Adrenal gland (tissue), 12 donors: ENCODE measurements around the gene ATF7. TPM values are rescaled to one million over a fixed set of nuclear protein-coding genes. Genes with fewer than 3 reads are reported as not detected.
"Not testable (repeated sequence)": the region's sequence is repeated elsewhere in the genome, so short reads cannot be mapped to it uniquely, and the experiment has no call there.

Experiments used
- DNase-seq, 7 donors: peaks; one replicate each; pipeline ENCODE4 v3.0.0-alpha.2; 2019 to 2020
- H3K27ac ChIP-seq, 5 donors: fragments of 200-600 bp; sonication (generic) in 4 of 5; 1 replicate in 3 of 5; 2 replicates in 2 of 5; pipeline versions ENCODE4 v1.5.1 to v1.8.0; 2016 to 2020; ENCODE audit warnings: mild to moderate bottlenecking in 1 of 5
- H3K27me3 ChIP-seq: fragments of 200-600 bp; 2 replicates; pipeline ENCODE4 v1.8.0; 2021
- H3K36me3 ChIP-seq, 2 donors: fragments of 200-600 bp; replicated peaks in 1 of 2; 1 replicate in 1 of 2; 2 replicates in 1 of 2; pipeline versions ENCODE4 v1.5.1 to v1.8.0; 2018 to 2022
- H3K4me1 ChIP-seq, 2 donors: fragments of 200-600 bp; replicated peaks in 1 of 2; 1 replicate in 1 of 2; 2 replicates in 1 of 2; pipeline versions ENCODE4 v1.5.1 to v1.8.0; 2018 to 2021
- H3K4me3 ChIP-seq, 4 donors: fragments of 200-600 bp; sonication (generic) in 3 of 4; one replicate each; pipeline ENCODE4 v1.5.1; 2016 to 2018
- H3K9me3 ChIP-seq, 3 donors: fragments of 200-600 bp; sonication (generic) in 1 of 3; replicated peaks in 1 of 3; 1 replicate in 2 of 3; 2 replicates in 1 of 3; pipeline versions ENCODE4 v1.5.1 to v1.8.0; 2016 to 2021
- CTCF ChIP-seq, 6 experiments: fragments of 450-650 bp in 4 of 6; fragments of 200-600 bp in 2 of 6; sonication (generic) in 1 of 6; IDR thresholded peaks; 1 replicate in 5 of 6; 2 replicates in 1 of 6; pipeline versions ENCODE4 v1.5.1 to v1.8.0; 2016 to 2021; ENCODE audit warnings: antibody characterized with exemption in 6 of 6, mild to moderate bottlenecking in 2 of 6, moderate library complexity in 1 of 6
- POLR2A ChIP-seq, 2 donors: fragments of 450-650 bp; IDR thresholded peaks; one replicate each; pipeline ENCODE4 v1.6.1; 2017; ENCODE audit warnings: antibody characterized with exemption in 2 of 2, mild to moderate bottlenecking in 2 of 2, moderate library complexity in 1 of 2
- WGBS, 4 donors: extraction: QIAGEN DNeasy Blood & Tissue Kit in 2 of 4; methylation state at CpG; one replicate each; pipeline versions ENCODE4 v1.1.5 to v1.1.7; 2013 to 2017; 5-methylcytosine and 5-hydroxymethylcytosine counted together
- intact Hi-C, 2 donors: fragments of 100-400 bp; cut with DNase I; formaldehyde crosslinking; loops; one replicate each; pipeline versions ENCODE4 v1.14.1 to v1.15.0; 2022 to 2023
- polyA plus RNA-seq, 3 donors: library from polyadenylated mRNA; stranded (reverse); fragments of 200-250 nt in 2 of 3; fragments of 350-450 nt in 1 of 3; fragmentation: Illumina TruSeq in 1 of 3; extraction: RNeasy Lipid Tissue Mini Kit (QIAGEN cat#74804) in 1 of 3; gene quantifications; one replicate each; pipeline ENCODE4 v1.2.3, GENCODE V29; 2013 to 2014
- total RNA-seq, 9 donors: library from RNA; depleted of rRNA in 4 of 9; stranded (reverse); fragments of >200 nt in 4 of 9; fragments of 120-200 nt in 1 of 9; fragmentation: NEBNext Ultra II Directional in 1 of 9; extraction: Animal tissue kit (Norgen Biotek cat#: 25700) in 1 of 9; gene quantifications; one replicate each; pipeline versions ENCODE4 v1.1.0 to v1.2.4, GENCODE V29; 2013 to 2023
- donor health status: healthy with polysubstance abuse.
- donor health status: Bipolar disorder and iron deficiency.
- donor health status: DM: yes; HTN: yes; CAD: no.
- donor health status: DM: no; HTN: no; CAD: no.
- donor health status: DM: no; HTN: no; CAD: no.
- donor health status: DM: yes; HTN: yes; CAD: no.

The ATF7 gene
- total and polyA plus RNA-seq, 12 donors = 12.1 to 41.7 (median 27.5) TPM

GRCh38 chr12:53644133-53644532 lies 18.0 kb upstream of the ATF7 start:
- Histone ChIP-seq H3K9me3 (no peaks in the 10 kb centered on the region), H3K4me3 (no peak overlapping the region), H3K4me1 (no peaks in the 10 kb centered on the region), H3K36me3 (no peaks in the 10 kb centered on the region), H3K27ac (no peak overlapping the region), H3K27me3 (no peaks in the 10 kb centered on the region)
- TF ChIP-seq CTCF (IDR thresholded peaks at IDR 0.05) (no peak), POLR2A (IDR thresholded peaks at IDR 0.05) (no peak)
- intact Hi-C loops = no loop called here
- no peak for DNase-seq
- WGBS, 4 donors = 92 to 96% (median 93%) methylated on average over 2 to 3 of the region's 3 CpGs

GRCh38 chr12:53643232-53643979 lies 17.2 kb upstream of the ATF7 start:
- TF ChIP-seq POLR2A (IDR thresholded peaks at IDR 0.05) = no peak
- TF ChIP-seq CTCF (IDR thresholded peaks at IDR 0.05) = no peak
- Histone ChIP-seq H3K27ac (no peak overlapping the region), H3K36me3 (no peaks in the 10 kb centered on the region), H3K27me3 (no peaks in the 10 kb centered on the region), H3K4me1 (no peaks in the 10 kb centered on the region), H3K9me3 (no peaks in the 10 kb centered on the region), H3K4me3 (no peak overlapping the region)
- 59 to 75% (median 73%) methylated on average over 5 of the region's 5 CpGs for WGBS, 4 donors
- intact Hi-C loops = no loop called here
- DNase-seq = no peak

GRCh38 chr12:53638057-53638456 lies 11.9 kb upstream of the ATF7 start:
- H3K27ac ChIP-seq = no peak overlapping the region
- DNase-seq = no peak
- H3K4me1 ChIP-seq = no peaks in the 10 kb centered on the region
- intact Hi-C loops = no loop called here
- no peak overlapping the region for H3K4me3 ChIP-seq
- no peaks in the 10 kb centered on the region for H3K36me3 ChIP-seq
- TF ChIP-seq POLR2A (IDR thresholded peaks at IDR 0.05) = no peak
- TF ChIP-seq CTCF (IDR thresholded peaks at IDR 0.05) = no peak
- no peaks in the 10 kb centered on the region for H3K27me3 ChIP-seq
- H3K9me3 ChIP-seq = no peaks in the 10 kb centered on the region
- WGBS, 4 donors = 81 to 88% (median 83%) methylated on average over 2 of the region's 2 CpGs

GRCh38 chr12:53636641-53637040 lies 10.5 kb upstream of the ATF7 start:
- intact Hi-C loops = no loop called here
- Histone ChIP-seq H3K4me1 (no peaks in the 10 kb centered on the region), H3K9me3 (no peaks in the 10 kb centered on the region), H3K4me3 (no peak overlapping the region), H3K27me3 (no peaks in the 10 kb centered on the region), H3K27ac (no peak overlapping the region), H3K36me3 (no peaks in the 10 kb centered on the region)
- WGBS, 4 donors = 31 to 53% (median 42%) methylated on average over 2 of the region's 2 CpGs
- TF ChIP-seq CTCF (IDR thresholded peaks at IDR 0.05) (no peak), POLR2A (IDR thresholded peaks at IDR 0.05) (no peak)
- DNase-seq = no peak

GRCh38 chr12:53635708-53636107 lies 9.5 kb upstream of the ATF7 start:
- H3K9me3 ChIP-seq, H3K4me1 ChIP-seq, H3K27ac ChIP-seq, DNase-seq, intact Hi-C loops, H3K27me3 ChIP-seq, H3K4me3 ChIP-seq, H3K36me3 ChIP-seq: not testable (repeated sequence)
